Measurements from ENCODE around the gene FAT1.

FAT1 gene

DNA sequence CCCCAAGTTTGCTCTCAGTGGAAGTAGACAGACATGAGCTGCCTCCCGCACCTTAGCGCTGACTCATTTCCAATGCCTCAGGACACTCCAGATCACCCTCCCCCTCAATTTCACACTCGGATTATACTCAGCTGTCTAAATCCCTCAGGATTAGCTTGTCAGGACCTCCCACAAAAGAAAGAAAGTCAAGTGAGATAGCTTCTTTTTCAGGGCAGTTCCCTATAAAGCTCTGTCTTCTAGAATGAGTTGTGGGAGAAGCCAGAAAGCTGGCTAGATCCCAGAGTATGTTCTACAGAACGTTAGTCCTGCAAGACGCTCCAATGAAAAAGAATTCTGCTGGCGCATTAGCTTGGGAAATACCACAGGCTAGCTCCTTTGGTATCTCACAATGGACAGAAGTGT, 117.1 kb downstream of the FAT1 start:
- no peak for DNase-seq (ENCODE audit: low read depth)

GRCh38 chr4:186605261-186605865, 118.3 kb downstream of the FAT1 start:
- no peak for DNase-seq (ENCODE audit: low read depth)

DNA sequence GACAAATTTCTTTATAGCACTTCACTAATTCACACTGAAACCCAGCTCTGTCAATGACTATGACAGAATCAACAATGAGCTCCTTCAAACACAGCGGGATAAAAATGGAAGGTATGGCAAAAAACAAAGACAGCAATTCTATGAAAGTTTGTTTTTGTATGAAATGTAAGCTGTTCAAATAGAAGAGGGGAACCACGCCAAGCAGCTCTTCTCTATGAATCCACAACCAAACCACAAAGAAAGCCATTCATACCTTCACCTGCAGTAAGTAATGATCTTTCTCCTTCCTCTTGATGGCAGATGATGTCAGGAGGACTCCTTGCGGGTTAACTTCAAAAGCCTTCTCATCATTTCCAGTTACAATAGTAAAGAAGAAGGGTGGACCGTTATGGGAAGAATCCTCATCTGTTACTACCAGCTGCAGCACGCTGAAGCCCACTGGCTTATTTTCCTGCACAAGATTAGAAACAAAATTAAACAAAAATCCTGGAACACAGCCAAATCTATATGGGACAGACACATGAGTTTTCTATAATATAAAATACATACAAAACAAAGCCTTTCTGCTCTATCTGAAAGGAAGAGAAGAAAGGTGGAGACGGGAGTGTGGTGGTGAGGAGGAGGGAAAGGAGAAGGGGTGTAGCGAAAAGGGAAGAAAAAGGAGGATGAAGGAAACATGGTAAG, 119.4 kb downstream of the FAT1 start:
- DNase-seq (ENCODE audit: low read depth) = no peak

- no peak for DNase-seq (ENCODE audit: low read depth)
These were observed 120.7 kb downstream of the FAT1 start for GRCh38 chr4:186602978-186603377.

GRCh38 chr4:186599483-186599882, 124.2 kb downstream of the FAT1 start:
- DNase-seq (ENCODE audit: low read depth) = no peak

DNA sequence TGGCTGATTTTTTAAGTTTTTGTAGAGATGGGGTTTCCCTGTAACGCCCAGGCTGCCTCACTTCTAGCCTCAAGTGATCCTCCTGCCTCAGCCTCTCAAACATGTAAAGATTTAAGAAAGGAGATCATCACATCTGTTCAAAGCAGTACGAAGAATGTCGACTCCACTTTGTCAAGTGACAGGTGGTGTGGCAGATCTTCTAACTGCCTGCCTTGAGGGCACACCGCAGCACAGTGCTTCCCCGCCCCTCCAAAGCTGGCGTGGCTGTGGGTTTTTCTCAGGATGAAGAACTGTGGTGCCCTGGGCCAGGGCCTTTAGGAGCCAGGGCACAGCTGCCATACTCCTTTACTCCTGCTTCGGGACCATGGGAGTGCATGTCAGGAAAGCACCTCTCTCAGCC, 125.0 kb downstream of the FAT1 start:
- DNase-seq (ENCODE audit: low read depth) = no peak

GRCh38 chr4:186596850-186597390, 126.7 kb downstream of the FAT1 start:
- DNase-seq (ENCODE audit: low read depth) = no peak

- DNase-seq (ENCODE audit: low read depth) = no peak
These were observed 127.3 kb downstream of the FAT1 start for GRCh38 chr4:186596346-186596745.

GRCh38 chr4:186593587-186593973, 130.1 kb downstream of the FAT1 start:
- DNase-seq (ENCODE audit: low read depth) = no peak

GRCh38 chr4:186592966-186593586, 130.6 kb downstream of the FAT1 start:
- DNase-seq (ENCODE audit: low read depth) = no peak

GRCh38 chr4:186592445-186592844, 131.2 kb downstream of the FAT1 start:
- DNase-seq (ENCODE audit: low read depth) = no peak

- DNase-seq (ENCODE audit: low read depth) = no peak
These were observed 132.0 kb downstream of the FAT1 start for GRCh38 chr4:186591651-186592050.

DNA sequence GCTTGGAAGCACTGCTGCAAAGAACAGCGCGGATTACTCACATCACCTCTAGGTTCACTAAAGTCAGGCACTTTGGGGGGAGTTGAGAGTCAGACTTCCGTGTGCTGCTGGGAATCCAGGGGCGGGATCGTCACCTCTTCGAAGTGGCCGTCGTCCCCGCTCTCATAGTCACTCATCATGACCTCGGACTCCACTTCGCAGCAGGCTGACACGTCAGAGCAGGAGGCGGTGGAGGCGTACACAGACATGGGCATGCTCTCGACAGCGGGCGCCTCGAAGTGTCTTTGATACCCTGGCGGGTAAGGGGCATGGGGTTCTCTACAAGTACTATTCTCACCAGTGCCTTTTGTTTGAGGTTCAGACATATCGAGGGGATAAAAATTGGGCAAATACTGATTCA, 135.2 kb downstream of the FAT1 start:
- DNase-seq (ENCODE audit: low read depth) = no peak

- peak; percentile 52 for DNase-seq (ENCODE audit: low read depth)
These were observed 136.1 kb downstream of the FAT1 start for GRCh38 chr4:186587416-186588018.

- DNase-seq (ENCODE audit: low read depth) = no peak
These were observed 137.5 kb downstream of the FAT1 start for GRCh38 chr4:186586205-186586604.

DNA sequence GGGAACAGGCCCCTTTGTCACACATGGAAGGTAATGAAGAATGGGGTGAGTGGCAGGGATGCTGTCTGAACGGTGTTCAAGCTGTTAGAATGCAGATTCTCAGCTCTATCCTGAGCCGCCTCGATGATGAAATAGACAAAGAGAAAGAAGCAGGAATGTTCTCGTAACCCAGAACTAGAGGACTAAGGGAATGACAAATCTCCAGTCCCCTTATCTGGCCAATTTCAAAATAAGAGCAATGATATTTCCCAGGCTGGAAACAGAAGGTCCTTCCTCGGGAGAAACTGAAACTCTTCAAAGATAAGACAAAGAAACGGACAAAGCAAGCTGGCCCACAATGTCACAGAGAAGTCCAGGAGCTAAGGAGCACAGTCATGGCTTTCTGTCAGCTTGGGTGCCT, 138.7 kb downstream of the FAT1 start:
- no peak for DNase-seq (ENCODE audit: low read depth)

DNA sequence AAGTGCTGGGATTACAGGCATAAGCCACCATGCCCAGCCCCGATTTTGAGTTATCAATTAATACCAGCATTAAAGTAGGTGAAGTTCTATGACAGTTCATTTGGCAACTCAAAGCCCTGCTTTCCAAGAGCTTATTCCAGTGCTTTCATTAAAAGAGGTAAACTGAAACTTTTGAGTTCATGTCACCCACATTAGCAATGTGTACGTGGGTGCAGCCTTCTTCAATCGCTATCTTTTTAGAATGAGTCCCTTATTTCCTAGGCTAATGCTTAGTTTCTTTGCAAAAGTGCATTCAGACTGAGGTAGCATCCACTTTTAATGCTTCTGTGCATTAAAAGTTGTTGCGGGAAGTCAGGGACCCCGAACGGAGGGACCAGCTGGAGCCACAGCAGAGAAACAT, 142.2 kb downstream of the FAT1 start:
- DNase-seq (ENCODE audit: low read depth) = no peak

GRCh38 chr4:186580669-186581068, 143.0 kb downstream of the FAT1 start:
- DNase-seq (ENCODE audit: low read depth) = no peak

GRCh38 chr4:186570193-186570996, 153.3 kb downstream of the FAT1 start:
- DNase-seq (ENCODE audit: low read depth) = no peak

- no peak for DNase-seq (ENCODE audit: low read depth)
These were observed 154.0 kb downstream of the FAT1 start for GRCh38 chr4:186569533-186570192.

- DNase-seq (ENCODE audit: low read depth) = no peak
These were observed 157.6 kb downstream of the FAT1 start for GRCh38 chr4:186566068-186566467.

GRCh38 chr4:186563761-186564160, 159.9 kb downstream of the FAT1 start:
- no peak for DNase-seq (ENCODE audit: low read depth)

All from activated T-cell treated with anti-CD3 and anti-CD28 coated beads for 1 hour (primary cell).